Thyroid gland (tissue), 4 donors: ENCODE results near the gene DARS2. TPM values are rescaled to one million over a fixed set of nuclear protein-coding genes. Genes with fewer than 3 reads are reported as not detected.
"Not testable (repeated sequence)": the region's sequence is repeated elsewhere in the genome, so short reads cannot be mapped to it uniquely, and the experiment has no call there.

Experiments
- DNase-seq, 2 donors: peaks; one replicate each; pipeline ENCODE4 v3.0.0-alpha.2; 2019
- H3K27ac ChIP-seq, 3 donors: fragments of 200-600 bp; sonication (generic); 1 replicate in 2 of 3; 2 replicates in 1 of 3; pipeline ENCODE4 v1.5.1; 2016 to 2019; ENCODE audit warnings: mild to moderate bottlenecking in 1 of 3, moderate library complexity in 1 of 3
- H3K27me3 ChIP-seq: fragments of 200-600 bp; sonication (generic); one replicate; pipeline ENCODE4 v1.5.1; 2019
- H3K36me3 ChIP-seq, 2 donors: fragments of 200-600 bp; sonication (generic); one replicate each; pipeline ENCODE4 v1.5.1; 2016 to 2019
- H3K4me1 ChIP-seq, 2 donors: fragments of 200-600 bp; sonication (generic); one replicate each; pipeline ENCODE4 v1.5.1; 2017 to 2019
- H3K4me3 ChIP-seq, 3 donors: fragments of 200-600 bp; sonication (generic); replicated peaks in 1 of 3; 1 replicate in 2 of 3; 2 replicates in 1 of 3; pipeline ENCODE4 v1.5.1; 2016; ENCODE audit warnings: mild to moderate bottlenecking in 1 of 3
- H3K9me3 ChIP-seq: fragments of 200-600 bp; sonication (generic); one replicate; pipeline ENCODE4 v1.5.1; 2017
- POLR2A ChIP-seq, 2 donors: fragments of 450-650 bp; IDR thresholded peaks; one replicate each; pipeline ENCODE4 v1.6.1; 2017; ENCODE audit warnings: antibody characterized with exemption in 2 of 2, mild to moderate bottlenecking in 2 of 2, moderate library complexity in 1 of 2
- WGBS, 2 donors: methylation state at CpG; one replicate each; pipeline ENCODE4 v1.1.5; 2017; 5-methylcytosine and 5-hydroxymethylcytosine counted together
- intact Hi-C: fragments of 100-400 bp; cut with DNase I; formaldehyde crosslinking; loops from one replicate; pipeline ENCODE4 v1.15.1; 2023
- total RNA-seq, 4 donors: library from RNA; depleted of rRNA; stranded (reverse); fragments of >200 nt; gene quantifications; one replicate each; pipeline ENCODE4 v1.2.3, GENCODE V29; 2016
- TF ChIP-seq, protein P1 (sequence below), 6 experiments: fragments of 200-600 bp in 3 of 6; fragments of 450-650 bp in 3 of 6; sonication (generic) in 3 of 6; IDR thresholded peaks; one replicate each; pipeline ENCODE4 v1.5.1; 2016 to 2019; ENCODE audit warnings: antibody characterized with exemption in 6 of 6, mild to moderate bottlenecking in 2 of 6, inconsistent platforms in 1 of 6, moderate library complexity in 1 of 6

The DARS2 gene
- total RNA-seq, 4 donors from 2014 or later = 14.9 to 26.9 (median 20.7) TPM

DNA sequence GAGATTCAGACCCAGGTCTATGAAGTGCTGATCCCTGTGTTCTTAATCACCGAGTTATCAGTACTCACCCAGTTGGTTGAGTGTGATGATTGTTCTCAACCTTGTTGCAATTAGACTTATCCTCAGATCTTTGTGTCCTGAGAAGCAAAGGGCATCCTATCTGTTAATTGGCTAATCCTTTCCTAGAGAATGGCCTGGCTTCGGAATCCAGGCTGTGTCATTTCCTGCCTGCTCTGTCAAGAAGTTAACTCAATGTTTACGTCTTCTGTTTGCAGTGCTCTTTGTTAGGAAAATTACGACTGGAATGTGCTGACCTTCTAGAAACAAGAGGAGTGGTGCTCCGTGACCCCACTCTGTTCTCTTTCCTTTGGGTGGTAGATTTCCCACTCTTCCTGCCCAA, 28.6 kb downstream of the DARS2 start:
- H3K4me1 ChIP-seq = no peaks in the 10 kb centered on the region
- no peaks in the 10 kb centered on the region for H3K9me3 ChIP-seq
- peaks cover under 1 to 10% of the 10 kb centered on the region in 2 donors for H3K36me3 ChIP-seq
- H3K4me3 ChIP-seq = no peak overlapping the region
- intact Hi-C loops = no loop called here
- H3K27me3 ChIP-seq = no peaks in the 10 kb centered on the region
- 61 to 82% methylated on average over 5 of the region's 5 CpGs for WGBS, 2 donors
- no peak for DNase-seq
- TF ChIP-seq, protein P1, sequence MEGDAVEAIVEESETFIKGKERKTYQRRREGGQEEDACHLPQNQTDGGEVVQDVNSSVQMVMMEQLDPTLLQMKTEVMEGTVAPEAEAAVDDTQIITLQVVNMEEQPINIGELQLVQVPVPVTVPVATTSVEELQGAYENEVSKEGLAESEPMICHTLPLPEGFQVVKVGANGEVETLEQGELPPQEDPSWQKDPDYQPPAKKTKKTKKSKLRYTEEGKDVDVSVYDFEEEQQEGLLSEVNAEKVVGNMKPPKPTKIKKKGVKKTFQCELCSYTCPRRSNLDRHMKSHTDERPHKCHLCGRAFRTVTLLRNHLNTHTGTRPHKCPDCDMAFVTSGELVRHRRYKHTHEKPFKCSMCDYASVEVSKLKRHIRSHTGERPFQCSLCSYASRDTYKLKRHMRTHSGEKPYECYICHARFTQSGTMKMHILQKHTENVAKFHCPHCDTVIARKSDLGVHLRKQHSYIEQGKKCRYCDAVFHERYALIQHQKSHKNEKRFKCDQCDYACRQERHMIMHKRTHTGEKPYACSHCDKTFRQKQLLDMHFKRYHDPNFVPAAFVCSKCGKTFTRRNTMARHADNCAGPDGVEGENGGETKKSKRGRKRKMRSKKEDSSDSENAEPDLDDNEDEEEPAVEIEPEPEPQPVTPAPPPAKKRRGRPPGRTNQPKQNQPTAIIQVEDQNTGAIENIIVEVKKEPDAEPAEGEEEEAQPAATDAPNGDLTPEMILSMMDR (IDR thresholded peaks at IDR 0.05) = no peak
- no peak for TF ChIP-seq POLR2A (IDR thresholded peaks at IDR 0.05)
- H3K27ac ChIP-seq = no peak overlapping the region

DNA sequence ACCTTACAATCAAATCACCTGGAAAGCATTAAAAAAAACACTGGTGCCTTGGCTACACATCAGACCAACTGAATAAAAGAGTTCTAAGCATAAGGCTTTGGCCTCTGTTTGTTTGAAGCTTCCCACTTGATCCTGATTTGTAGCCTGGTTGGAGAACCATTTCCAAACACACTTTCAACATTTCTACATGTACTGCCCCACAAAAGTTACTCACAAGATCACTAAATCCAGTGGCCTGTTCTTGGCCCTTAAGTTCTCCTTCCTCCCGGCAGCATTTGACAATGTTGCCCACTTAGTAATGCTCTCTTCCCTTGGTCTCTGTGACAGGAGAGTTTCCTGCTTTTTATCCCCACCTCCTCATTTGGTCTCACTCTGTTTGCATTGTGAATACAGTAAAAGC, 31.5 kb downstream of the DARS2 start:
- intact Hi-C loops = no loop called here
- Histone ChIP-seq H3K27ac (no peak overlapping the region), H3K4me3 (no peak overlapping the region), H3K9me3 (no peaks in the 10 kb centered on the region), H3K4me1 (no peaks in the 10 kb centered on the region), H3K36me3 (peaks cover 7 to 20% of the 10 kb centered on the region in 2 donors), H3K27me3 (no peaks in the 10 kb centered on the region)
- DNase-seq = no peak
- TF ChIP-seq, protein P1 (IDR thresholded peaks at IDR 0.05) = no peak
- TF ChIP-seq POLR2A (IDR thresholded peaks at IDR 0.05) = no peak
- WGBS, 2 donors = 69 to 75% methylated on average over 1 of the region's 1 CpG

DNA sequence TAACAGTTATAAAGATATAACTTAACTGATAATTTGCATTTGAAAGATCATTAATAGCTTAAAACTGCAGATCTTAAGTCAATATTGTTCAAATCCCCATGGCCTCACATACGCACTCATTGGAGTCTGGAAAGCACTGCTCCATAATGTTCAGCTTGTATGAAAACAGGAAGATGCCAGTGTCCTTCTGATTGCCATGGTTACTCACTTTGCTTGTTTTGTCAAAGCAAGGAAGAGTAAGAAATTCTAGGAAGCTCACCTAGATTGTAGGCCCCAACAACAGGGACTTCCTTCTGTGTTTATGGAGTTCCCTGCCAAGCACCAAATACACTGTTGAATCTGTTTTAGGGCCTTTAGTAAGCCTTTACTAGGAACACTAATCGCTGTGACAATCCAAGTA, 32.4 kb downstream of the DARS2 start:
- DNase-seq = no peak
- no peak overlapping the region for H3K27ac ChIP-seq
- H3K36me3 ChIP-seq = peaks cover 7 to 20% of the 10 kb centered on the region in 2 donors
- intact Hi-C loops = no loop called here
- H3K27me3 ChIP-seq = no peaks in the 10 kb centered on the region
- no peak overlapping the region for H3K4me3 ChIP-seq
- no peaks in the 10 kb centered on the region for H3K9me3 ChIP-seq
- no peaks in the 10 kb centered on the region for H3K4me1 ChIP-seq
- no peak for TF ChIP-seq POLR2A (IDR thresholded peaks at IDR 0.05)
- TF ChIP-seq, protein P1 (IDR thresholded peaks at IDR 0.05) = no peak
- WGBS, 2 donors = 89 to 90% methylated on average over 2 of the region's 2 CpGs

DNA sequence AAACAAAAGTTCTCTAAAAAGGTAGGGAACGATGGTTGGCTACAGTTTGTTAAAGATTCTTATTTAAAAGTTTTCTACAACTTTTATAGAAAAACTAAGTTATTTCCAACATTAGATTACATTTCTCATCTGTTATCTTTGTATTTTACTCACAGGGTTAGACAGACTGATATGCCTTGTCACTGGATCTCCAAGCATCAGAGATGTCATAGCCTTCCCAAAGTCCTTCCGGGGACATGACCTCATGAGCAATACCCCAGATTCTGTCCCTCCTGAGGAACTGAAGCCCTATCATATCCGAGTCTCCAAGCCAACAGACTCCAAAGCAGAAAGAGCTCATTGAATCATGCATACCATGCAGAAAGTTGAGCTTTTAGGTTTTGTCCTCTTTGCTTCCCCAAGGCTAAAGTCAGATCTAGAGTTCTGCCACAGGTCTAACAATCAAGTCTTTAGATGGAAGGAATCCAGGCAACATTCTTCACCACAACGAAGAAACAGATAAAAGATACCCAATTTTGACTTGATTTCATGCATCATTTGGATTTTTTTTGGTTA, 33.0 kb downstream of the DARS2 start:
- H3K9me3 ChIP-seq = no peaks in the 10 kb centered on the region

DNA sequence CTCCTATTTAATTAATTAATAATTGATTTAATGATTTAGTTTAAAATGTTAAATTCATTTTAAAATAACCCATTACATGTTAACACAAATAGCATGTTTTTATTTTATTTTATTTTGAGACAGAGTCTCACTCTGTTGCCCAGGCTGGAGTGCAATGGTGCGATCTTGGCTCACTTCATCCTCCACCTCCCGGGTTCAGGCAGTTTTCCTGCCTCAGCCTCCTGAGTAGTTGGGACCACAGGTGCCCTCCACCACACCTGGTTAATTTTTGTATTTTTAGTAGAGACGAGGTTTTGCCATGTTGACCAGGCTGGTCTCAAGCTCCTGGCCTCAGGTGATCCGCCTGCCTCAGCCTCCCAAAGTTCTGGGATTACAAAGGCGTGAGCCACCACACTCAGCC, 35.1 kb downstream of the DARS2 start:
- H3K4me1 ChIP-seq, intact Hi-C loops, H3K27ac ChIP-seq, DNase-seq, H3K27me3 ChIP-seq, H3K9me3 ChIP-seq, H3K4me3 ChIP-seq: not testable (repeated sequence)
- WGBS, 2 donors = 88 to 92% methylated on average over 5 of the region's 5 CpGs
- H3K36me3 ChIP-seq = peaks cover 24 to 39% of the 10 kb centered on the region in 2 donors

More for the DNA sequence above, 33.0 kb downstream of the DARS2 start:
- Histone ChIP-seq H3K27ac (no peak overlapping the region), H3K27me3 (no peaks in the 10 kb centered on the region), H3K4me1 (no peaks in the 10 kb centered on the region), H3K4me3 (no peak overlapping the region), H3K36me3 (peaks cover 7 to 20% of the 10 kb centered on the region in 2 donors)
- TF ChIP-seq POLR2A (IDR thresholded peaks at IDR 0.05) = no peak
- intact Hi-C loops = no loop called here
- no peak for DNase-seq
- WGBS, 2 donors = 86 to 94% methylated on average over 4 of the region's 4 CpGs

DNA sequence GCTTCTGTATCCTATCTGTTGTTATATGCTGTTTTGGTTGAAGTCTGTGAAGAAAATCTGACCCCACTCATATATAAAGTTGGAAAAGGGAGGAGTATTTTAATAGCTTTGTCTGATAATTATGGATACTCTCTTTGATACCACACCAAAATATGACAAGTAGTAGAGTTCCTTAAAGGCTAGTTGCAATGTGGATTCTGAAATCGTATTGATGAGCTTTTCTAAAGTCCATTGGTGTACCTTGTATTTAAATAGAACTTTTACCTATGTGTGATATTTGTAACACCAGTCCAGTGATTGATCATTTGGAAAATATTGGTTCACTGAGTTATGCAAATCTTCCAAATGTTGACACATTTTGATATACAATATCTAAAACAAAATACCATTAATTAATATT, 35.6 kb downstream of the DARS2 start:
- 89 to 96% methylated on average over 1 of the region's 1 CpG for WGBS, 2 donors

More for the DNA sequence above, 35.6 kb downstream of the DARS2 start:
- TF ChIP-seq, protein P1 (IDR thresholded peaks at IDR 0.05) = no peak
- Histone ChIP-seq H3K27ac (no peak overlapping the region), H3K9me3 (no peaks in the 10 kb centered on the region), H3K27me3 (no peaks in the 10 kb centered on the region), H3K4me3 (no peak overlapping the region), H3K4me1 (no peaks in the 10 kb centered on the region), H3K36me3 (peaks cover 29 to 43% of the 10 kb centered on the region in 2 donors)
- DNase-seq = no peak
- intact Hi-C loops = no loop called here
